BLaER1 (cell line): ENCODE results near the gene YAF2.
"Not testable (repeated sequence)": the region's sequence is repeated elsewhere in the genome, so short reads cannot be mapped to it uniquely, and the experiment has no call there.

Experiments used
- H3K27ac ChIP-seq: shearing (Covaris generic); formaldehyde crosslinking; 2 replicates; pipeline ENCODE4 v1.8.1; 2022
- H3K27me3 ChIP-seq: shearing (Covaris generic); formaldehyde crosslinking; 2 replicates; pipeline ENCODE4 v1.8.1; 2022
- H3K36me3 ChIP-seq: shearing (Covaris generic); formaldehyde crosslinking; 2 replicates; pipeline ENCODE4 v1.8.1; 2022
- H3K4me1 ChIP-seq: shearing (Covaris generic); formaldehyde crosslinking; 2 replicates; pipeline ENCODE4 v1.8.1; 2022
- H3K4me2 ChIP-seq: shearing (Covaris generic); formaldehyde crosslinking; 2 replicates; pipeline ENCODE4 v1.8.1; 2022
- H3K4me3 ChIP-seq: shearing (Covaris generic); formaldehyde crosslinking; 2 replicates; pipeline ENCODE4 v1.8.1; 2022
- H3K9ac ChIP-seq: shearing (Covaris generic); formaldehyde crosslinking; 2 replicates; pipeline ENCODE4 v1.8.1; 2022
- H3K9me3 ChIP-seq: shearing (Covaris generic); formaldehyde crosslinking; 2 replicates; pipeline ENCODE4 v1.8.1; 2022
- H4K20me1 ChIP-seq: shearing (Covaris generic); formaldehyde crosslinking; 2 replicates; pipeline ENCODE4 v1.8.1; 2022
- Cebpa-rat ChIP-seq: shearing (Covaris generic); IDR thresholded peaks from 2 replicates; pipeline ENCODE4 v1.8.1; 2022

The YAF2 gene

DNA sequence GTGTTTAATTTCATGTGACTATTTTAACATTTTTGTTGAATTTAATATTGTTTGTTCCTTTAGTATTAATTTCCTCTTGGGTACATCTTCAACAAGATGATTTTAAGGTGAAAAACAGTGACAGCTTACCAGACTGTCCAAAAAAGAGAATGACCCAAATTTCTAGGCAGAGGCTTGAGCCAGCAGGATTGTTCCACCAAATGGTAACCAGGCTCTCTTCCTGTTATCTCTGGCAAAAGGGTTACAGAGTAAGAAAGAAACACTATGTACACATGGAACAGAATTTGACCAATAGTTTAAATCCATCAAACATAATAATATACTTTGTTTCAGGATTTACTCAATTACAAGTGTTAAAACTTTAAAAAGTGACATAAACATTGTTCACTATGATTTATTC, 39.0 kb downstream of the YAF2 start:
- Histone ChIP-seq H3K4me3 (no peak overlapping the region), H4K20me1 (peaks cover 36% of the 10 kb centered on the region), H3K27ac (no peak overlapping the region), H3K9me3 (no peaks in the 10 kb centered on the region), H3K9ac (no peak overlapping the region), H3K4me2 (no peak overlapping the region), H3K36me3 (peaks cover 66% of the 10 kb centered on the region), H3K4me1 (no peaks in the 10 kb centered on the region), H3K27me3 (no peaks in the 10 kb centered on the region)
- no peak for TF ChIP-seq Cebpa-rat

DNA sequence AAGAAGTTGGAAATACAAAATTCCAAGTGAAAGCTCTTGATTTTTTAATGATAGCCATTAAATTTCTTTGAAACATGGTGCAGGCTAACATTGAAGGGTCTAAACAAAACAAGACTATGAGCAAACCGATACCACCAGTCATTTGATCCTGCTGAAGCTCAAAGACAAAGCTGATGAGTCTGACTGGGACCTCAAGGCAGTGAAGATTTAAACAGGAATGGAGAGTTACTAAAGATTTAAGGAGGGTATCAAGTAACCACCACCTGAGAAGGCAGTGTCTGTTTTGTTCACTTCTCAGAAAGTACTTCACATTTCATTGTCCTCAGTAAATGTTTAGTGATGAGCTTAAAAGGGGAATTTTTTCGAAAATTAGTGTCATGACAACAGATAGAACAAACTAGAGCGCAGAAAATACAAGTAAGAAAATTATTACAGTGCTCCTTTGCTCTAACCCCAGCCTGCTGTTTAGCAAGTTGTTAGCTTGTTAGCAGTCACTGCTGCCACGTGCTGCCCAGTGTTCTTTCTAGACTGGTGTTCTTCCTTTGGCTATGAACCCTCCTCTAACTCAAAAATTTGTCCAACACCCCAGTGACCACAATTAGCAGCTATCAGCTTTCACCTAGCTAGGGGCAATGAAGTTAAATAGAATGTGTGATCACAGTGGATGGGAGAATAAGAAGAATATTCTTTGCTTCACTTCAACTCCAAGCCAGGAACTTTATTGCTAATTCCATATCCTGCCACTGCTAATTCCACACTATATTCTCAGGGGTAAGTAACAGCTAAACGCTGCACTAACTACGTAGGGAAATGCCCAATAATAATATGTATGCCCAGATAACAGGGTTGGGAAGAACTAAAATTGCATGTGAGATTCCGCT, 41.1 kb downstream of the YAF2 start:
- Histone ChIP-seq H3K27ac (no peak overlapping the region), H3K4me3 (no peak overlapping the region), H3K9me3 (no peaks in the 10 kb centered on the region), H3K27me3 (no peaks in the 10 kb centered on the region), H3K36me3 (peaks cover 72% of the 10 kb centered on the region), H4K20me1 (peaks cover 41% of the 10 kb centered on the region), H3K9ac (no peak overlapping the region), H3K4me2 (no peak overlapping the region), H3K4me1 (no peaks in the 10 kb centered on the region)
- TF ChIP-seq Cebpa-rat, result no peak

- Histone ChIP-seq H3K4me1 (no peaks in the 10 kb centered on the region), H3K27me3 (no peaks in the 10 kb centered on the region), H3K4me2 (no peak overlapping the region), H3K9ac (no peak overlapping the region), H3K36me3 (peaks cover 57% of the 10 kb centered on the region), H4K20me1 (peaks cover 33% of the 10 kb centered on the region), H3K4me3 (no peak overlapping the region), H3K27ac (no peak overlapping the region), H3K9me3 (no peaks in the 10 kb centered on the region)
- no peak for TF ChIP-seq Cebpa-rat
Measured at GRCh38 chr12:42192686-42193085, 45.4 kb downstream of the YAF2 start.

DNA sequence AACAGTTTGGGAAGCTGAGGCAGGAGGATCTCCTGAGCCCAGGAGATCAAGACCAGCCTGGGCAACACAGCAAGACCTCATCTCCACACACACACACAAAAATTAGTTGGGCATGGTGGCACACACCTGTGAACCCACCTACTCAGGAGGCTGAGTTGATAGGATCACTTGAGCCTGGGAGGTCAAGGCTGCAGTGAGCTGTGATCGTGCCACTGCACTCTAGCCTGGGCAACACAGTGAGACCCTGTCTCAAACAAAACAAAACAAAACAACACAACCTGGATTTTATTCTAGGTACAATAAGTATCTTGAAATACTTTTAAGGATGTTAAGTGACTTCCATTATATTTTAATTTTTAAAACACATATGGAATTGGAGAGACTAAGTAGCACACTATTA, 45.8 kb downstream of the YAF2 start:
- TF ChIP-seq Cebpa-rat, result no peak
- Histone ChIP-seq H3K27ac (no peak overlapping the region), H3K4me3 (no peak overlapping the region), H4K20me1 (peaks cover 32% of the 10 kb centered on the region), H3K4me1 (no peaks in the 10 kb centered on the region), H3K36me3 (peaks cover 55% of the 10 kb centered on the region), H3K27me3 (no peaks in the 10 kb centered on the region), H3K4me2 (no peak overlapping the region), H3K9ac (no peak overlapping the region), H3K9me3 (no peaks in the 10 kb centered on the region)

GRCh38 chr12:42190376-42190775, 47.7 kb downstream of the YAF2 start:
- Histone ChIP-seq H3K9me3 (no peaks in the 10 kb centered on the region), H4K20me1 (peaks cover 23% of the 10 kb centered on the region), H3K36me3 (peaks cover 50% of the 10 kb centered on the region), H3K27ac (no peak overlapping the region), H3K9ac (no peak overlapping the region), H3K4me1 (no peaks in the 10 kb centered on the region), H3K4me2 (no peak overlapping the region), H3K4me3 (no peak overlapping the region), H3K27me3 (no peaks in the 10 kb centered on the region)
- no peak for TF ChIP-seq Cebpa-rat

DNA sequence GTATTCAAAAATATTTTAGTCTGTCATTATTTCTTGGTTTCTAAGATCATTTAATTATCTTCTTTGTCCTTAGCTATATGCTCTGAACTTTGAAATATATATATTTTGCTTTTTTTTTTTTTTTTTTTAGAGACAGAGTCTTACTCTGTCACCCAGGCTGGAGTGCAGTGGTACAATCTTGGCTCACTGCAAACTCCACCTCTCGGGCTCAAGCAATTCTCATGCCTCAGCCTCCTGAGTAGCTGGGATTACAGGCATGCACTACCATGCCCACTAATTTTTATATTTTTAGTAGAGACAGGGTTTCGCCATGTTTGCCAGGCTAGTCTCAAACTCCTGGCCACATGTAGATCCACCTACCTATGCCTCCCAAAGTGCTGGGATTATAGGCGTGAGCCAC, 49.8 kb downstream of the YAF2 start:
- Histone ChIP-seq H3K36me3 (peaks cover 53% of the 10 kb centered on the region), H4K20me1 (peaks cover 30% of the 10 kb centered on the region)
- H3K4me2 ChIP-seq, H3K27me3 ChIP-seq, H3K9me3 ChIP-seq, H3K4me1 ChIP-seq, H3K27ac ChIP-seq, H3K9ac ChIP-seq, H3K4me3 ChIP-seq: not testable (repeated sequence)

DNA sequence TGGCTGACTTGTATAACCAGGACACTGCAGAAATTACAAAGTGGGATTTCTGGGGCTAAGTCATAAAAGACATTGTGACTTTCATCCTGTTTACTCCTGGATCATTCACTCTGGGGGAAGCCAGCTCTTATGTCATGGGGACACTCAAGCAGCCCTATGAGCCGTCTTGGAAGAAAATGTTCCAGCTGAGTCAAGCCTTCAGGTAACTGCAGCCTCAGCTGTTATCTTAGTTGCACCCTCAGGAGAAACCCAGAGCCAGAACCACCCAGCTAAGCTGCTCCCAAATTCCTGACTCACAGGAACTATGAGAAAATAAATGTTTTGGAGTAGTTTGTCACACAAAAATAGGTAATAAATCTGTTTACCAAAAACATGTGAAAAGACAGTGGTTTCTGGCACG, 50.2 kb downstream of the YAF2 start:
- no peak for TF ChIP-seq Cebpa-rat
- Histone ChIP-seq H3K36me3 (peaks cover 53% of the 10 kb centered on the region), H3K4me1 (no peaks in the 10 kb centered on the region), H3K4me2 (no peak overlapping the region), H4K20me1 (peaks cover 34% of the 10 kb centered on the region), H3K27ac (no peak overlapping the region), H3K9ac (no peak overlapping the region), H3K27me3 (no peaks in the 10 kb centered on the region), H3K9me3 (no peaks in the 10 kb centered on the region), H3K4me3 (no peak overlapping the region)

- no peak overlapping the region for H3K4me3 ChIP-seq
- peaks cover 44% of the 10 kb centered on the region for H3K36me3 ChIP-seq
- H3K4me1 ChIP-seq, result no peaks in the 10 kb centered on the region
- H3K27ac ChIP-seq, result no peak overlapping the region
- no peak for TF ChIP-seq Cebpa-rat
- no peak overlapping the region for H3K4me2 ChIP-seq
- no peak overlapping the region for H3K9ac ChIP-seq
- no peaks in the 10 kb centered on the region for H3K9me3 ChIP-seq
- peaks cover 35% of the 10 kb centered on the region for H4K20me1 ChIP-seq
- no peaks in the 10 kb centered on the region for H3K27me3 ChIP-seq
Measured at GRCh38 chr12:42186793-42187192, 51.3 kb downstream of the YAF2 start.

DNA sequence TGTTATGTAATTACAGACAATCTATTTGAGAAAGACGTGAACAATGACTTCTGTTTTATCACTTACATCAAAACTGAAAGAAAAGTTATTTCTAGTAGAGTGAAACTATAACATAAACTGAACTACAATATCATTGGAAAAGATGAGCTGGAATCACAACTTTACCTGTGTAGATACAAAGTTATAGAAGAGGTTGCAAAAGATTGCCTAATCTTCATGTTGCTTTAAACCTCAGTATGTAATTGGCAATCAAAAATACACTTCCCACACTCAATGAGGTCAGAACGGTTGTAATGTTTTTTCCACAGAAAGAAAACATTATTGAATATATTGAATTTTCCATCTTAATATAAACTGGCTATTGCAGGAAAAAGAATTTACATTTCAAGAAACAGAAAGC, 55.7 kb downstream of the YAF2 start:
- H3K9me3 ChIP-seq, result peaks cover 4% of the 10 kb centered on the region
- peaks cover 20% of the 10 kb centered on the region for H4K20me1 ChIP-seq
- H3K36me3 ChIP-seq, result peaks cover 52% of the 10 kb centered on the region
- no peak overlapping the region for H3K4me2 ChIP-seq
- no peak overlapping the region for H3K27ac ChIP-seq
- no peaks in the 10 kb centered on the region for H3K27me3 ChIP-seq
- H3K4me3 ChIP-seq, result no peak overlapping the region
- no peak overlapping the region for H3K9ac ChIP-seq
- no peak for TF ChIP-seq Cebpa-rat
- H3K4me1 ChIP-seq, result no peaks in the 10 kb centered on the region

DNA sequence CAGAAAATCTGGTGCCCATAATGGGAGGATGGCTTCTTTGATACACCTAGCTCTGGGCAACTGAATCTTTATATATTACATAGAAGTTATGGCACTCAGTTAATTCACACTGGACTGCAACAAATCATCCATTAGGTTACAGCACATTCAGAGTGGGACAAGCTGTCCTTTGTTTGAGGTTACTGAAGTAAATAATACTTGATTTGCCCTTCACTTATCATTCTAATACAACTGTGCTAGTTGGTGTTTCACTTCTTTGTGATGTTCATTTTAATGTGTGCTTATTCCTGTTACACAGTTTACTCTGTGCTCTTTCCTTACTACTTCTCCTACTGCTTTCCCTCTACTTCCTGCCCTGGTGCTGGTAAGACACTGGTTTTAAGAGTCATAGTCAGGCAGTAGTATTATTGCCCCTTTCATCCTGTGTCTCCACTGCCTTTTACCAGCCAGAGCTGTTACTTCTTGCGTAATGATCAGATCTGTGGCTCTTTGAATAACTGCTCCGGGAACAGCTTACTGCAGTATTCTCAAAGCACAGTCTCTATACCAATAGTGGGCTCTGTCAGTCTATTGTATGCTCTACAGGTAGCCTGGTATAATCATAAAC, 57.0 kb downstream of the YAF2 start:
- no peak overlapping the region for H3K27ac ChIP-seq

More for the DNA sequence above, 57.0 kb downstream of the YAF2 start:
- H4K20me1 ChIP-seq, result peaks cover 20% of the 10 kb centered on the region
- no peaks in the 10 kb centered on the region for H3K4me1 ChIP-seq
- H3K27me3 ChIP-seq, result no peaks in the 10 kb centered on the region
- H3K4me2 ChIP-seq, result no peak overlapping the region
- no peak overlapping the region for H3K9ac ChIP-seq
- H3K4me3 ChIP-seq, result no peak overlapping the region
- peaks cover 17% of the 10 kb centered on the region for H3K9me3 ChIP-seq
- peak; percentile 25; the same call in 1 of the 2 replicates for TF ChIP-seq Cebpa-rat
- peaks cover 59% of the 10 kb centered on the region for H3K36me3 ChIP-seq
